GM15510 (cell line): ENCODE results near the gene FOXO3.

ENCODE experiments used
- POLR2A ChIP-seq: IDR thresholded peaks from 3 replicates; pipeline ENCODE4 v1.6.1; 2011; ENCODE audit warnings: borderline replicate concordance; ENCODE audit not compliant: insufficient read length; ENCODE audit errors: extremely low read depth

The FOXO3 gene

DNA sequence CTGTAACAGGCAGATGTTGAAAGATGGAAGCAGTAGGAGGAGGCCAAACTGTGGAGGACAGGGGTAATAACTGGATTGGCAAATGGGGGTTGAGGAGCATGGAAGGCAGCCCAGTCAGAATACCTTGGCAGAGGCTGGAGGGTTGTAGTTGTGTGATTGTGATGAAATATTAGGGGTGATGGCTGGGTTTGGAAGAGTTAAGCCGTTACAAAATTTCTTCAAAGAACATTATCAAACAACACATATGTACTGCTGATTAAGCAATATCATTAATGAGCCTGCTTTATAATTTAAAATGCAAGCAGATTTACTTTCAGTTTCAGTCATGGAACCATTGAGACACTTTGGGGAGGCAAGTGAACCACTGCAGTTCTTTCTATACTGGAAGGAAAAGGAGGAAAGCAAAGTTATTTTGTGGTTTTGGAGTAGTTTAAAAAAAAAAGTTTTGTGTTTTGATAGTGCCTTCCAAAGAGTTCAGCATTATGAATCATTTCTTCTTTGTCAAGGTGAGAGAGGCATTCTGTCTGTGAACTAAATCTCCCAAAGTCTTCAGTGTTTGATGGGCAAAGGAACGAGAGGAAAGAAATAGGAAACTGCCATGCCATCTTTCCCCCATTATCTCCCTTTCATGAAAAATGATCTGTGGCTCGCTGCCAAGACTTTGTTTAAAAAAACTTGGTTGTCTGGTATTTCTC, 20.7 kb downstream of the FOXO3 start:
- no peak for TF ChIP-seq POLR2A

DNA sequence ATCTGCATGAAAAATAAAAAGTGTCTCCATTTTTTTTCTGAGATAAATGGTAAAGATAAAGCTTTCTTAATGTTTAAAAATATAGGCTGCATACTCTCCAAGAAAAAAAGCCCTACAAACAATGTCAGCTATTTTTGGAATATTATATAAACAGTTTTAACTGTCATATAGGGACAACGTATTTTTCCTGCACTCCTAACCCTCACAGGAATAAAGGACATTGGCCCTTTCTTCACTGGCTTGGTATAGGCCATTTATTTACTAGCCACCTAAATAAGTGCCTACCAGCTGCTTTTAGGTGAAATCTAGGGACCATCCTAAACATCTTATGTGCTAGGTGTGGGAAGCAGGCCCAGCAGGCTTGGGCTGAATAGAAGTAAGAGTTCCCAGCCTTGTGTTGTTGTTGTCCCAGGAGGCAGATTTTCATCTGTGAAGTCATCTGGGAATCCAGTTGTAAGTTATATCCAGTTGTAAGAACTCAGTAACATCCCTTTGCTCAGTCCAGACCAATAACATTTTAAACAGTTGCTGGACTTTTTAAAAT, 21.3 kb downstream of the FOXO3 start:
- TF ChIP-seq POLR2A, result no peak

DNA sequence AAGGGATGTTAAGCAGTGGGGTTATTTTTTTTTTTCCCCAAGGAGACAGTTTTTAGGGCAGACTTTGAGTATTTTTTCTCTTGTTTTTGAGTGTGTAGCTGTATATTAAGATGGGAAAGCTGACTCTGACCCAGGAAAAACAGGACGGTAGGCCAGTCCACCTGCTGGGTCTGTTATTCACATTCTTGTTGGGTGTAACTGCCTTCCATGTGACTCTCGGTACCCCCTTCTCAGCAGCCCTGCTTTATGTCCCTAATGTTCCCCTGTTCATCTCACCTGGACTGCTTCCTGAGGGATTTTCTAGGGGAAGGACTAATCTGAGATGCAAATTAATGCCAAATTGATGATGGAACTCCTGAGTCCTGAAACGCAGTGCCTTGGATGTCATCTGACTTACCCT, 21.9 kb downstream of the FOXO3 start:
- TF ChIP-seq POLR2A, result no peak

DNA sequence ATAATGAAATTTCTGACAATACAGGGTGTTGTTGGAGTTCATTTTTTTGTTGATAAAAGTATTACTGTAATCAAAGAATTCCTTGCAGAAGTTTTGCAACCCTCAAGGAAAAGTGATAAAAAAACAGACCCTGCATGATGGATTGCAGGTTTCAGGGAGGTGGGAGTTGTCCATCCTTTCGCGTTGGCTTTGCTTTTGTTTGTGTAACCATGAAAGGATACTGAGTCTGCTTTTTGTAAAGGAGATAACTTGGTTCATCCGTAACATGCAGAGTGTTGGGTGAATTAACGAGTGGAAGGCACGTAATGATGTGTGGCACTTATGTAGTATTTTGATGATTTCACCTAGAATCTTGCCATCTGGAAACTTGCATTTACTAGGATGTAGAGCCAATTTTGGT, 23.6 kb downstream of the FOXO3 start:
- no peak for TF ChIP-seq POLR2A

DNA sequence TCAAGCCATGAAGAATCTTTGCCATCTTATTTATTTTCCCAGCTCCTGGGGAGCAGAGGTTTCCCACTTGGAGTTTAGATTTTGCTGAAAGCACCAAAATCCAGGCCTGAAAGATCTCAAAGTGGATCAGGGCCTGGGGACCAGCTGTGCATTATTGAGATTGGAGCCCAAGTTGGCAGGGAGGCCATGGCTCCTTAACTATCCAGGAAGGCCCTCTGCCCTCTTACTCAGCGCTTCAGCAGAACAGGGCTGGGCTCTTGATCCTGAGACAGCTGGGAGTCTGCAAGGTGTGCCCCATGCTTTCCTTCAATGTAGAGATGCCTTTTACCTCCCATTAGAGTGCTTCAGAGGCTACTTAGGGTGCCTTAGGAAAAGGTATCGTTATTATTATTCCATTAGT, 24.6 kb downstream of the FOXO3 start:
- no peak for TF ChIP-seq POLR2A

DNA sequence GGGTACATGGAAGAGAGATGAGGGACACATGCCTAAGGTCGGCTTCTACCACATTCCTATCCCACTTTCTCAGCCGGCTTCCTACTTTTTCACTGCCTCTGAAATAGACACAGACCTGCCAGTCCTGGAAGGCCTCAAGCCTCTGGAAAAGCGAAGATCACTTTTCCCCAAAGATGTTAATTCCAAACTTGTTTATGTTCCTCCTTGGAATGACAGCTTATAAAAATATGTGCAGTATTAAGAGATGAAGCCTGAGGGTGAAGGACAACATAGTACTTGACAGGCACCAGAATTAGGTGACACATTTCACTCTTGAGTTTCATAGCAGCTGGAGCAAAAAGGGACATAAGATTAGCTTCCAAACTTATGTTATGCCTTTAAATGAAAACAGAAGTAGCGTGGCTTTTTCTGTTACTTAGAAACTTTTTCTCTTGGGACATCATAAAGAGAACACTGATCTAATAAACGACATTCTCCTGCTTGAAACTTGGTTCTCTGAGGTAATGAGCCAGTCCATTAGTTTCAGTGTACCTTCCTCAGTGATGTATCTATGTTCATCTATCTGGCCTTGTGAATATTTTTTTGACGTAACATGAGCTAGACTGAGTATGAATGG, 25.3 kb downstream of the FOXO3 start:
- TF ChIP-seq POLR2A, result no peak

DNA sequence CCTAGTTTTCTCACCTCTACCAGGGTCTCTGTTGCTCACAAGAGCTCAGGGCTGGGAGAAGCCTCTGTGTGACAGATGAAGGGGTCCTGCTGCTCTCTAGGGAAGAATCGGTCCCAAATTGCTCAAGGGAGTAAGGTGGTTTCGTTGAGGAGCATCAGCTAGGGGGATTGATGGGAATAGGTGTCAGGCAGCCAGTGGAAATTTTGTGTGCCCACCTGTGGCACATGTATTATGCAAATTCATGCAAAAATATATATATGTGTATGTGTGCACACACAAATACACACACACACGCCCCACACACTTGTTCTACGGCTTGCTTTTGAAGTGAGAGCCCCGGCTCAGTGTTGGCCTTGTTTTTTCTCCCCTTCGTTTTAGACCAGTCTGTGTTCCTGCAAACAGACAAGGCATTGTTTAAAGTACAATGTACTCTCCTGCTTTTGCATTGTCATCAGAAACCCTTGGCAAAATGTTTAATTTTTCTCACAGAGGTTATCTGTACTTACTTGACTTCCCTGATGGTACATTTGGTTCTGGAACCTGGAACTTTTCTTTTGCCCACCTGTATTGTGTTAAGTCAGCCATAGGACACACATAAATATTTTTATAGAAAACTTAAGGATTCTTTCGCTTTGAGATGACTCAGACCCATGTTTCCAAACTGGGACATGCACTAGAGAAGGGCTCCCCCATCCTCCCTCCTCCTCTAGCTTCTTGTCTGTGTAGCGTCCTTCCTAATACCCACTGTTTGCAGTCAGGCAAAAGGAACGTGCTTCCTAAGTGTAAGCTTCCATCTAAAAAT, 26.7 kb downstream of the FOXO3 start:
- no peak for TF ChIP-seq POLR2A

DNA sequence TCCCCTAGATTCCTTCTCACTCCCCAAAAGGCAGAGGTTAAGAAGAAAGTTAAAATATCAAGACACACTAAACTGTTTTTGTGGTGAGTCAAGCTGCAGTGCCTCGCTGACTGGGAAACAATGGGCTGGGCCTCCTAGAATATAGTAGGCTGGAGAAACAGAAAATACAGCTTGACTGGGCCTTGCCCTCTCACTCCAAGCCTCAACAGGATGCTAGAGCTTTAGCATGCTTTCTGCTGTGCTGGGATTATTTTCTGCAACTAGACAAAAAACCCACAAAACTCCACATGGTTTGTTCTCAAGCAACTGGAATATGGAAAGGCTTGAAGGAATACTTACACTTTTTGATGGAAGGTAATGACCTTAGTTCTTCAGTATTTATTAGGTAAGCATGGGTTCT, 27.9 kb downstream of the FOXO3 start:
- no peak for TF ChIP-seq POLR2A

DNA sequence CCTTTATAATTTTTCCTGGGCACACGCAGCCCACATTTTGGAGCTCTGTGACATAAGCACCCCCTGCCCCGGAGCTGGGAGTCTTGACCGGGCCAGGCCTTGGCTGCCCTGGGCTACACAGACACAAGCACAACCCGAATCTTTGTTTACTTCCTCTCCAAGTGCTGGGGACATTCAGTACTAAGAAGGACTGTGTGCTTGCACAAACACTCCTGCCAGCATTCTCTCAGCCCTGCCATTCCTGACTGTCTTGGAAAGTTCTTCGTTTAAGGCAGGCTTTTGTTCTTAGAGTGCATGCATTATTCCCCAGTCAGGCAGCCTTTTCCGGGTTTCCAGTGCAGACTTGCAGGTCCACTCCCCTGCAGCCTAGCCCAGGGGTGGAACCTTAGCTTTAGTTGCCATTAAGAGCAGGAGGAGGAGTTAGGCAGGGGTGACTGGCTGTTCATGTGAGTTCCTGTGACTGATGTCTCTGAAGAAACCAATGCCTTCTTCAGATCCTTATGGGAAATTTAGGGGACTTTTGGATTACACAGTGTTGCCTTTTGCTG, 28.6 kb downstream of the FOXO3 start:
- TF ChIP-seq POLR2A, result no peak

DNA sequence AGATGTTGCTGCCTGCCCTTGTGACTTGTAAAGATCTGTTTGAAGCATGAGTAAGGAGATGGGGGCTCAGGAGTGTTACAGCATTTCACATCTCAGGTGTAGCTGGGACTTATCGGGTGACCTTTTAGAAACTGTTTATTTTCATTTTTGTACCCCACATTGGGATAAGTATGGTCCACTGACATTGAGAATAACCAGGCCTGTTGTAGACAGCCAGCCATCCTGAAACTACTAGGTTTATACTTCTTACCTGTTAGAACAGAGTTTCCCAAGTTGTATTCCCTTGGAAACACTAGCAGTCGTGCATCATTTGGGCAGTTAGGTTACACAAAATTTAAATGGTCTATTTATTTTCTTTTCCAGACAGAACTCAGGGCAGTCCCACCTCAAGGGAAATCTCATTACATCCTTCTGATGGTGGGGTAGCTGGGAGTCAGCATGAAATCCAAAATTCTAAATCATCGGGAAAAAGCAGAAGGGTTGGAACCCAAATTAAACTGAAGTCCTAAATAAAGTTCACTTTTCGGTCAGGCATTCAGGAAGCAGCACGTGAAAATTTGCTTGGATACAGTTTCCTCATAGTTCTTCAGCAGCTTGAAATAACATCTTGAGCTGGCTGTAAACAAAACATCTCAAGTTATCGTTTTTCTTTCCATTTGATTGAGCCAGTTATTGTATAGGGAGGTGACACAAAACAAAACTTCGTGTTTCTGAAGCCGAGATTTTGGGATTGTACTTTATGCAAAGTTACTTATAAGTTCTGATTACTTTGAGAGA, 30.5 kb downstream of the FOXO3 start:
- no peak for TF ChIP-seq POLR2A

DNA sequence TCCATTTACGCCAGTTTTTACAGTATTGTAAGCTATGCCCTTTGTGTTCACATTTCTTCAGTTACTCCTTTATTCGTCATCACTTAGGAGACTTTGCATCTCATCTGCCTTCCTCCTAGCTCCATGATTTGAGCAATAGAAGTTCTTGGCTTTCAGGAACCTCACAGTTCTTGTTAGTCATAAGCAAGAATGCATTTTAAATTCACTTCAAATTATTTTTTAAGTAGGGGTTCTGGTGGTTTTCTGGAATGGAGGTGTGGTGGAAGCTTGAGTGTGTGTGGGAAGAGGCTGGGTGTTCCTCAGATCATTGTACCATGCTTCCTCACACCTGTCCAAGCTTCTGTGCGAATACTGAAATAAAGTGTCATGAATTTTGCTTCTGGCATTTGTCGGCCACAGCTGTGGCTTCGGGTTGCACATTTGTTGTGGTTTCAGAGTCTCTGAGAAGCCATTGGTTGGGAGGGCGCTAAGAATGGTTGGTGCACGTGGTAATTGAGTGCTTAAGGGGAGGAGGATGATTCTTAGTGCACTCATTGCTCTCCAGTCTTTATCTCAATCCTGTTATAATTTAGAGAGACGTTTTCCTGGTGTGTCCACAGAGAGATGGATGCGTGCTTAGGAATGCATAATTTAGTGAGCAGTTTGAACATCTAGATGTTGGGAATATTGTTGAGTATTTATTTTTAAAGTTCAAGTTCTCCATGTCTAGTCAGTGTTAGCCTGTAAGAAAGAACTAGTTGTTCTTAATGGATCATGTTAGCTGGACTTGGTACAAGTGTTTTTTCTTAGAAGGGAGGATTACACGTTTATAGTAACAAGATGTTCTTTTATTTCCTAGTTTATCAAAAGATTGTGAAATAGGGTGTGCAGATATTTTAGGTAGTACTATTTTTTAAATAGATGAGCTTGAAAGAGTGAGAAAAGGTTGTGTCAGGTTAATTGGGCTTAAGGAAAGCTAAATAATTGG, 31.9 kb downstream of the FOXO3 start:
- no peak for TF ChIP-seq POLR2A

DNA sequence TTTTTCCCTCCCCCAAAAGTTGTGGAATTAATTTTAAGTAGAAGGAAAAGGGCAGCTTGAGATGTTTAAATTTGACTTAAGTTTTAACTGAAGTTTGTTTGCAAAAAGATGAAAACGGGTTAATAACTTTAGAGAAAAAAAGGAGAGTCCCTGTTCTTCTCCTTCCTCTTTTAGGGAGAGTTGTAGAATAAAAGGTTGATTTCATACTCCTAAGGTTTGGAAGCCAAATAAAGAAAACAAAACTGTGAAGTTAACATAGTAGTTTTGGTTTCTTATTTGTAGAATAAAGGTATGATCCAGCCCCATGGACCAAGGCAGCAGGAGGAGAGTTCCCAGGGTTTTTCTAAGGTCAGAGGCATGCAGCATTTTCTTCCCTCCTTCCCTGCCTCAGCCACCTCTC, 33.4 kb downstream of the FOXO3 start:
- no peak for TF ChIP-seq POLR2A

DNA sequence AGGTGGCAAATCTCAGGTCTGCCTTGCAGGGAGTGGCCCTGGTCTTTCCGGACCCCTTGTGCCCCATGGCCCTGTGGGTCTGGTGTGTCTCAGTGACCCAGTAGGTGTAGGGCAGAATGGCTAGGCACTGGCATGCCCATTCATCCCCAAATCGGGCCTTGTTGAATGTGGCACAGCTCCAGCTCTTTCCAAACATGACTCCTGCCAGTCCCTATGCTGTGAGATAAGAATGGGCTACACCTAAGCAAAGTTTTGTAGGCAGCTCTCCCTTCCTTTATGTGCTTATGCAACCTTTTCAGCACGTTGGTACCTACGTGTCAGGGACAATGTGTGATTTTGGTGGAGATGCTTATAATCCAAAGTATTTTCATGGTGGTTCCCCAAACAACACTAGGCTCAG, 33.9 kb downstream of the FOXO3 start:
- TF ChIP-seq POLR2A, result no peak
